ENCODE results near the gene MYRIP.

- TF ChIP-seq, protein P1, sequence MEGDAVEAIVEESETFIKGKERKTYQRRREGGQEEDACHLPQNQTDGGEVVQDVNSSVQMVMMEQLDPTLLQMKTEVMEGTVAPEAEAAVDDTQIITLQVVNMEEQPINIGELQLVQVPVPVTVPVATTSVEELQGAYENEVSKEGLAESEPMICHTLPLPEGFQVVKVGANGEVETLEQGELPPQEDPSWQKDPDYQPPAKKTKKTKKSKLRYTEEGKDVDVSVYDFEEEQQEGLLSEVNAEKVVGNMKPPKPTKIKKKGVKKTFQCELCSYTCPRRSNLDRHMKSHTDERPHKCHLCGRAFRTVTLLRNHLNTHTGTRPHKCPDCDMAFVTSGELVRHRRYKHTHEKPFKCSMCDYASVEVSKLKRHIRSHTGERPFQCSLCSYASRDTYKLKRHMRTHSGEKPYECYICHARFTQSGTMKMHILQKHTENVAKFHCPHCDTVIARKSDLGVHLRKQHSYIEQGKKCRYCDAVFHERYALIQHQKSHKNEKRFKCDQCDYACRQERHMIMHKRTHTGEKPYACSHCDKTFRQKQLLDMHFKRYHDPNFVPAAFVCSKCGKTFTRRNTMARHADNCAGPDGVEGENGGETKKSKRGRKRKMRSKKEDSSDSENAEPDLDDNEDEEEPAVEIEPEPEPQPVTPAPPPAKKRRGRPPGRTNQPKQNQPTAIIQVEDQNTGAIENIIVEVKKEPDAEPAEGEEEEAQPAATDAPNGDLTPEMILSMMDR (IDR thresholded peaks at IDR 0.05), result no peak
- no peak for TF ChIP-seq POLR2A (IDR thresholded peaks at IDR 0.05)
Measured at GRCh38 chr3:40037582-40037981, 228.2 kb downstream of the MYRIP start.
